K562 (cell line): ENCODE measurements around the gene ZNF467. TPM values are rescaled to one million over a fixed set of nuclear protein-coding genes. Genes with fewer than 3 reads are reported as not detected.
A peak's percentile ranks its signal among the peaks of the same experiment; 100 is the strongest.

Experiments used
- CBX1 ChIP-seq: sonication (generic); IDR thresholded peaks from 2 replicates; pipeline ENCODE4 v1.6.1; 2016; ENCODE audit warnings: antibody characterized with exemption, low read depth, mild to moderate bottlenecking
- HCFC1 ChIP-seq: IDR thresholded peaks from 2 replicates; pipeline ENCODE4 v1.6.1; 2012; ENCODE audit warnings: low read depth, low read length, improper control_type of control experiment
- MECOM ChIP-seq: fragments of 250-450 bp; sonication (Bioruptor Pico); IDR thresholded peaks from 2 replicates; pipeline ENCODE4 v1.8.0; 2022; ENCODE audit warnings: inconsistent platforms
- MYC ChIP-seq, 2 experiments: fragments of 250-450 bp in 1 of 2; sonication (Bioruptor Pico) in 1 of 2; IDR thresholded peaks; 2 replicates each; pipeline versions ENCODE4 v1.5.1 to v1.6.1; 2012 to 2021; ENCODE audit warnings: low read depth in 2 of 2, borderline replicate concordance in 1 of 2, improper control_type of control experiment in 1 of 2, low read length in 1 of 2, mild to moderate bottlenecking in 1 of 2, moderate library complexity in 1 of 2
- PHF8 ChIP-seq: fragments of 200-600 bp; sonication (generic); IDR thresholded peaks from 2 replicates; pipeline ENCODE4 v1.6.1; 2012; ENCODE audit warnings: mixed run types, mild to moderate bottlenecking, inconsistent platforms, low read length, moderate library complexity, borderline replicate concordance
- POLR2A ChIP-seq: fragments of 450-650 bp; conservative IDR thresholded peaks from 2 replicates; pipeline ENCODE4 v1.6.1; 2016
- RAD21 ChIP-seq, 2 experiments: fragments of 250-450 bp in 1 of 2; fragments of 450-650 bp in 1 of 2; sonication (Bioruptor Pico) in 1 of 2; formaldehyde crosslinking in 1 of 2; IDR thresholded peaks in 1 of 2; conservative IDR thresholded peaks in 1 of 2; 2 replicates each; pipeline versions ENCODE4 v1.4.0 to v1.8.0; 2020 to 2022; ENCODE audit warnings: mild to moderate bottlenecking in 2 of 2, moderate library complexity in 1 of 2
- RBM25 ChIP-seq: fragments of 200-400 bp; formaldehyde crosslinking; IDR thresholded peaks from 2 replicates; pipeline ENCODE4 v1.6.1; 2018; ENCODE audit warnings: low read length, low read depth, moderate library complexity; ENCODE audit not compliant: severe bottlenecking
- RFX1 ChIP-seq: fragments of 450-650 bp; IDR thresholded peaks from 2 replicates; pipeline ENCODE4 v1.6.1; 2016; ENCODE audit warnings: mild to moderate bottlenecking, moderate library complexity
- SRSF9 ChIP-seq: fragments of 200-400 bp; formaldehyde crosslinking; IDR thresholded peaks from 2 replicates; pipeline ENCODE4 v1.6.1; 2017; ENCODE audit warnings: low read depth, low read length, borderline replicate concordance
- TAF1 ChIP-seq: IDR thresholded peaks from 2 replicates; pipeline ENCODE4 v1.6.1; 2011; ENCODE audit warnings: mild to moderate bottlenecking, low read length, moderate library complexity; ENCODE audit not compliant: insufficient read depth, control insufficient read depth, severe bottlenecking; ENCODE audit errors: extremely low read depth
- TBP ChIP-seq: optimal IDR thresholded peaks from 2 replicates; pipeline ENCODE3; 2011; ENCODE audit warnings: low read depth, low read length, improper control_type of control experiment
- TCF7 ChIP-seq: sonication (generic); IDR thresholded peaks from 2 replicates; pipeline ENCODE4 v1.6.1; 2016; ENCODE audit warnings: antibody characterized with exemption, borderline replicate concordance
- XRCC4 ChIP-seq: IDR thresholded peaks from one replicate; pipeline ENCODE4 v1.6.1; 2011; ENCODE audit not compliant: insufficient read depth, insufficient read length; ENCODE audit errors: extremely low read depth
- ZBTB7A ChIP-seq: IDR thresholded peaks from 2 replicates; pipeline ENCODE4 v1.6.1; 2011; ENCODE audit warnings: low read depth, mild to moderate bottlenecking, low read length, moderate library complexity, borderline replicate concordance; ENCODE audit not compliant: control insufficient read depth
- ZFP1 ChIP-seq: fragments of 450-650 bp; formaldehyde crosslinking; IDR thresholded peaks from 2 replicates; pipeline ENCODE4 v1.4.0; 2020; ENCODE audit warnings: mild to moderate bottlenecking, mixed read lengths
- polyA plus RNA-seq, 8 experiments: library from polyadenylated mRNA; depleted of rRNA in 4 of 8; stranded (reverse) in 5 of 8; unstranded in 3 of 8; fragments of >200 nt; fragmentation: Nextera tagmentation in 2 of 8; fragmentation: Illumina TruSeq in 1 of 8; extraction: Ambion mirVana in 2 of 8; extraction: Trizol in 1 of 8; gene quantifications; 2 replicates each; pipeline versions ENCODE4 v1.2.1 to v1.2.3, GENCODE V29; 2011 to 2014; ENCODE audit warnings: inconsistent platforms in 1 of 8, missing spikeins in 1 of 8
- total RNA-seq, 7 experiments: library from RNA; depleted of rRNA in 6 of 7; stranded (reverse); fragments of >200 nt in 6 of 7; fragmentation: Illumina TruSeq in 2 of 7; extraction: Trizol in 2 of 7; gene quantifications; 2 replicates each; pipeline versions ENCODE4 v1.2.1 to v1.2.3, GENCODE V29; 2011 to 2021; ENCODE audit warnings: low replicate concordance in 1 of 7
- TF ChIP-seq, protein P1 (sequence below): fragments of 450-650 bp; IDR thresholded peaks from 2 replicates; pipeline ENCODE4 v1.7.1; 2018; ENCODE audit warnings: mild to moderate bottlenecking, low read depth; ENCODE audit not compliant: partially characterized antibody
- TF ChIP-seq, protein P2 (sequence below): fragments of 450-650 bp; IDR thresholded peaks from 2 replicates; pipeline ENCODE4 v1.6.1; 2016; ENCODE audit warnings: missing biosample characterization, missing genetic modification characterization
- TF ChIP-seq, protein P3 (sequence below), 2 experiments: fragments of 450-650 bp; IDR thresholded peaks; 2 replicates each; pipeline ENCODE4 v1.6.1; 2016
- TF ChIP-seq, protein P4 (sequence below): fragments of 200-800 bp; sonication (Bioruptor generic); IDR thresholded peaks from 2 replicates; pipeline ENCODE4 v1.6.1; 2017; ENCODE audit warnings: missing genetic modification characterization, missing compliant biosample characterization

The ZNF467 gene
- total and polyA plus RNA-seq, 9 of the 15 experiments (the other 6 are each of a cell fraction or from before 2014, with no cell fraction given): 0.32 to 14.2 (median 1.7) TPM

DNA sequence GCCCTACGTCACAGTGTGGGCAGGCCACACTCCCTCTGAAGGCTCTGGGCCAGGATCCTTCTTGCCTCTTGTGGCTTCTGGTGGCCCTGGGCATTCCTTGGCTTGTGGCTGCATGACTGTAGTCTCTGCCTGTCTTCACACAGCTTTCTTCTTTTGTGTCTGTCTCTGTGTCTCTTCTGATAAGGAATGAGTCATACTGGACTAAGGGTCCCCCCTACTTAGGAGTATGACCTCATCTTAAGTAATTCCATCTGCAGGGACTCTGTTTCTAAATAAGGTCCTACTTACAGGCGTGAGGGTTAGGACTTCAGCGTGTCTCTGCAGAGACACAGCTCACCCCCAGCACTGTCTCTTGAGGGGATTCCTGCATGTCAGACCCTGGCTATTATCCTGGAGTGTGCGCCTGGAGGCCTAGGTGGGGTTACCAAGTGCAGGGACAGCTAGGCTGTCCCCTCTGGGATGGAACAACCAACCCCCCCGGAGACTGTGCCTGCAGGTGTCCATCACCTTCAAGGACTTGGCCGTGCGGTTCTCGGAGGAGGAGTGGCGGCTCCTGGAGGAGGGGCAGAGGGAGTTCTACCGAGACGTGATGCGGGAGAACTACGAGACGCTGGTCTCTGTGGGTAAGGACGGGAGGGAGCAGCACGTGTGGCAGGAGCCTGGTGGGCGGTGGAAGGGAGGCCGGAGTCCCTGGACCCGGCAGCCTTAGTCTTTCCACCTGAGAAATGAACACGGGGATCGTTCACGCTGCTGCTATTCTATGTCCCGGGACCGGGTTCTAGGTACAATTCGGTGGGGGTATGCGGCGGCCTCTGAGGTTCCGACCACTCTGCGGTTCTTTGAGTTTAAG is 54.1 kb downstream of the ZNF467 start (continued):
- TF ChIP-seq, protein P1, sequence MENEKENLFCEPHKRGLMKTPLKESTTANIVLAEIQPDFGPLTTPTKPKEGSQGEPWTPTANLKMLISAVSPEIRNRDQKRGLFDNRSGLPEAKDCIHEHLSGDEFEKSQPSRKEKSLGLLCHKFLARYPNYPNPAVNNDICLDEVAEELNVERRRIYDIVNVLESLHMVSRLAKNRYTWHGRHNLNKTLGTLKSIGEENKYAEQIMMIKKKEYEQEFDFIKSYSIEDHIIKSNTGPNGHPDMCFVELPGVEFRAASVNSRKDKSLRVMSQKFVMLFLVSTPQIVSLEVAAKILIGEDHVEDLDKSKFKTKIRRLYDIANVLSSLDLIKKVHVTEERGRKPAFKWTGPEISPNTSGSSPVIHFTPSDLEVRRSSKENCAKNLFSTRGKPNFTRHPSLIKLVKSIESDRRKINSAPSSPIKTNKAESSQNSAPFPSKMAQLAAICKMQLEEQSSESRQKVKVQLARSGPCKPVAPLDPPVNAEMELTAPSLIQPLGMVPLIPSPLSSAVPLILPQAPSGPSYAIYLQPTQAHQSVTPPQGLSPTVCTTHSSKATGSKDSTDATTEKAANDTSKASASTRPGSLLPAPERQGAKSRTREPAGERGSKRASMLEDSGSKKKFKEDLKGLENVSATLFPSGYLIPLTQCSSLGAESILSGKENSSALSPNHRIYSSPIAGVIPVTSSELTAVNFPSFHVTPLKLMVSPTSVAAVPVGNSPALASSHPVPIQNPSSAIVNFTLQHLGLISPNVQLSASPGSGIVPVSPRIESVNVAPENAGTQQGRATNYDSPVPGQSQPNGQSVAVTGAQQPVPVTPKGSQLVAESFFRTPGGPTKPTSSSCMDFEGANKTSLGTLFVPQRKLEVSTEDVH: peak; percentile 84
- TF ChIP-seq MECOM (CRISPR knock-in tag) (peak; percentile 61; the same call in 1 of the 2 replicates), ZBTB7A (0 out of 2 replicates have a peak, but pooled peaks have one; percentile 12), POLR2A (0 out of 2 replicates have a peak, but pooled peaks have one; percentile 39), RAD21 (CRISPR knock-in tag; conservative IDR thresholded peaks at IDR 0.05 in 1 of 2, IDR thresholded peaks at IDR 0.05 in 1 of 2) (no peak; a peak in 1 of 4 replicates), SRSF9 (no peak), TCF7 (peak; percentile 82), PHF8 (peak; percentile 51; the same call in 1 of the 2 replicates), MYC (IDR thresholded peaks at IDR 0.05; ENCODE audit: low read depth, low read length) (peak; percentile 33), MYC (CRISPR knock-in tag; IDR thresholded peaks at IDR 0.05; ENCODE audit: borderline replicate concordance, low read depth) (0 out of 2 replicates have a peak, but pooled peaks have one; percentile 55), HCFC1 (peak; percentile 42; the same call in 1 of the 2 replicates), ZFP1 (no peak), TBP (peak; percentile 48), RFX1 (no peak), XRCC4 (no peak), TAF1 (peak; percentile 34), RBM25 (peak; percentile 99), CBX1 (peak; percentile 94)
- TF ChIP-seq, protein P2, sequence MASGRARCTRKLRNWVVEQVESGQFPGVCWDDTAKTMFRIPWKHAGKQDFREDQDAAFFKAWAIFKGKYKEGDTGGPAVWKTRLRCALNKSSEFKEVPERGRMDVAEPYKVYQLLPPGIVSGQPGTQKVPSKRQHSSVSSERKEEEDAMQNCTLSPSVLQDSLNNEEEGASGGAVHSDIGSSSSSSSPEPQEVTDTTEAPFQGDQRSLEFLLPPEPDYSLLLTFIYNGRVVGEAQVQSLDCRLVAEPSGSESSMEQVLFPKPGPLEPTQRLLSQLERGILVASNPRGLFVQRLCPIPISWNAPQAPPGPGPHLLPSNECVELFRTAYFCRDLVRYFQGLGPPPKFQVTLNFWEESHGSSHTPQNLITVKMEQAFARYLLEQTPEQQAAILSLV (tag): no peak
- TF ChIP-seq, protein P3, sequence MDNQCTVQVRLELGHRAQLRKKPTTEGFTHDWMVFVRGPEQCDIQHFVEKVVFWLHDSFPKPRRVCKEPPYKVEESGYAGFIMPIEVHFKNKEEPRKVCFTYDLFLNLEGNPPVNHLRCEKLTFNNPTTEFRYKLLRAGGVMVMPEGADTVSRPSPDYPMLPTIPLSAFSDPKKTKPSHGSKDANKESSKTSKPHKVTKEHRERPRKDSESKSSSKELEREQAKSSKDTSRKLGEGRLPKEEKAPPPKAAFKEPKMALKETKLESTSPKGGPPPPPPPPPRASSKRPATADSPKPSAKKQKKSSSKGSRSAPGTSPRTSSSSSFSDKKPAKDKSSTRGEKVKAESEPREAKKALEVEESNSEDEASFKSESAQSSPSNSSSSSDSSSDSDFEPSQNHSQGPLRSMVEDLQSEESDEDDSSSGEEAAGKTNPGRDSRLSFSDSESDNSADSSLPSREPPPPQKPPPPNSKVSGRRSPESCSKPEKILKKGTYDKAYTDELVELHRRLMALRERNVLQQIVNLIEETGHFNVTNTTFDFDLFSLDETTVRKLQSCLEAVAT (IDR thresholded peaks at IDR 0.05): peak; percentile 94 to 95
- TF ChIP-seq, protein P4, sequence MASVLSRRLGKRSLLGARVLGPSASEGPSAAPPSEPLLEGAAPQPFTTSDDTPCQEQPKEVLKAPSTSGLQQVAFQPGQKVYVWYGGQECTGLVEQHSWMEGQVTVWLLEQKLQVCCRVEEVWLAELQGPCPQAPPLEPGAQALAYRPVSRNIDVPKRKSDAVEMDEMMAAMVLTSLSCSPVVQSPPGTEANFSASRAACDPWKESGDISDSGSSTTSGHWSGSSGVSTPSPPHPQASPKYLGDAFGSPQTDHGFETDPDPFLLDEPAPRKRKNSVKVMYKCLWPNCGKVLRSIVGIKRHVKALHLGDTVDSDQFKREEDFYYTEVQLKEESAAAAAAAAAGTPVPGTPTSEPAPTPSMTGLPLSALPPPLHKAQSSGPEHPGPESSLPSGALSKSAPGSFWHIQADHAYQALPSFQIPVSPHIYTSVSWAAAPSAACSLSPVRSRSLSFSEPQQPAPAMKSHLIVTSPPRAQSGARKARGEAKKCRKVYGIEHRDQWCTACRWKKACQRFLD (CRISPR knock-in tag): peak; percentile 86
